GM19467 (cell line): Measurements from ENCODE around the gene AK8.

Experiments
- ATAC-seq: cut with Tn5 transposase; IDR thresholded peaks from one replicate; pipeline ENCODE4 v1.9.1; 2021; ENCODE audit warnings: mild to moderate bottlenecking, moderate library complexity; ENCODE audit not compliant: unreplicated experiment

Gene AK8

GRCh38 chr9:132800038-132800648, 77.9 kb downstream of the AK8 start:
- no peak for ATAC-seq

- no peak for ATAC-seq
Measured at GRCh38 chr9:132798817-132799790, 79.0 kb downstream of the AK8 start.

GRCh38 chr9:132797861-132798659, 80.0 kb downstream of the AK8 start:
- ATAC-seq: no peak

GRCh38 chr9:132795511-132796303, 82.4 kb downstream of the AK8 start:
- ATAC-seq: no peak

- no peak for ATAC-seq
Measured at GRCh38 chr9:132794730-132795380, 83.2 kb downstream of the AK8 start.

GRCh38 chr9:132793606-132794580, 84.2 kb downstream of the AK8 start:
- ATAC-seq: no peak

GRCh38 chr9:132792547-132792946, 85.5 kb downstream of the AK8 start:
- no peak for ATAC-seq

- no peak for ATAC-seq
Measured at GRCh38 chr9:132791699-132792240, 86.3 kb downstream of the AK8 start.

- no peak for ATAC-seq
Measured at GRCh38 chr9:132789719-132790118, 88.4 kb downstream of the AK8 start.

- no peak for ATAC-seq
Measured at GRCh38 chr9:132788378-132788777, 89.7 kb downstream of the AK8 start.

- no peak for ATAC-seq
Measured at GRCh38 chr9:132787748-132788159, 90.3 kb downstream of the AK8 start.

GRCh38 chr9:132784286-132784830, 93.7 kb downstream of the AK8 start:
- no peak for ATAC-seq

GRCh38 chr9:132783006-132783405, 95.1 kb downstream of the AK8 start:
- ATAC-seq: no peak

GRCh38 chr9:132782037-132782436, 96.0 kb downstream of the AK8 start:
- ATAC-seq: no peak

GRCh38 chr9:132780230-132781007, 97.7 kb downstream of the AK8 start:
- no peak for ATAC-seq

- no peak for ATAC-seq
Measured at GRCh38 chr9:132776891-132777290, 101.2 kb downstream of the AK8 start.

GRCh38 chr9:132776268-132776667, 101.8 kb downstream of the AK8 start:
- ATAC-seq: no peak

- ATAC-seq: no peak
Measured at GRCh38 chr9:132775720-132776119, 102.4 kb downstream of the AK8 start.
